ENCODE results near the gene GPBAR1.
A peak's percentile ranks its signal among the peaks of the same experiment; 100 is the strongest.
"Not testable (repeated sequence)": the region's sequence is repeated elsewhere in the genome, so short reads cannot be mapped to it uniquely, and the experiment has no call there.

The GPBAR1 gene

DNA sequence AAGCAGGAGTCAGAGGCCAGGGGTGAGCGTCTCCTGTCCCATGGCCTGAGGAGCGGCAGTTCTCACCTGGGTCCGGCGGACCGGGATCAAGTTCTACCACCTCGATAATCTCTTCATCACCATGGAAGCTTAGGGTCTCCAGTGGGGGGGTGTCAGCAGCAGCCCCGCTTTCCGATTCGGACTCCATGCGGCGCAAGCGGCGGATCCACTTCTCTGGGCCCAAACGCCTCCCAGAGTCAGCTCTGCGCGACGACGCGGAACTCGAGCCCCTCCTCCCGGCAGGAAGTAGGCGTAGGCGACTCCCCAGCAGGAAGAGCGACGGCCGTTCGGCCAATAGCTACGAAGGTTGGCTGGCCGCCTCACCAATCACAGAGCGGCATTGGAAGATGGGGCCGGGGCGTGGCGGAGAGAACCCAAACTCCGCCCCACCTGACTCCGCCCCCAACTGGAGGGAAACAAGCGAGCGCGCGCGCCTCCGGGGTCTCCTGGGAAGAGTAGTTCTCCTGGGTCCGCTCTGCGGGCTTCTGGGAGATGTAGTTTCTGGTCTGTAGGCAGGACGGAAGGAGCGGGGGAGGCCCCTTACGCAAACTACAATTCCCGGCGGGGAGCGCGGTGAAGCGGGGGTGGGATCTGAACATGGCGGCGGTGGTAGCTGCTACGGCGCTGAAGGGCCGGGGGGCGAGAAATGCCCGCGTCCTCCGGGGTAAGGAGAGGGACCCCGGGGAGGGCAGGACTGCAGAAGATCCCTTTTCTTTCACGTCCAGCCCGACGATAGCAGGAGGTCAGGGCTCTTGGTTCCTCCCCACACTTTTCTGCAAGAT is 9.3 kb downstream of the GPBAR1 start, which contains the start of the genes AAMP and PNKD:
Gene AAMP, minus strand, starts transcription at position 238 of the 821 bp plus-strand sequence. Its CDS starts 51 bp downstream, at position 187.
Gene PNKD, plus strand, starts transcription at position 620 of the 821 bp plus-strand sequence. Its CDS starts 17 bp downstream, at position 637.
- FAIRE-seq = peak; percentile 99

DNA sequence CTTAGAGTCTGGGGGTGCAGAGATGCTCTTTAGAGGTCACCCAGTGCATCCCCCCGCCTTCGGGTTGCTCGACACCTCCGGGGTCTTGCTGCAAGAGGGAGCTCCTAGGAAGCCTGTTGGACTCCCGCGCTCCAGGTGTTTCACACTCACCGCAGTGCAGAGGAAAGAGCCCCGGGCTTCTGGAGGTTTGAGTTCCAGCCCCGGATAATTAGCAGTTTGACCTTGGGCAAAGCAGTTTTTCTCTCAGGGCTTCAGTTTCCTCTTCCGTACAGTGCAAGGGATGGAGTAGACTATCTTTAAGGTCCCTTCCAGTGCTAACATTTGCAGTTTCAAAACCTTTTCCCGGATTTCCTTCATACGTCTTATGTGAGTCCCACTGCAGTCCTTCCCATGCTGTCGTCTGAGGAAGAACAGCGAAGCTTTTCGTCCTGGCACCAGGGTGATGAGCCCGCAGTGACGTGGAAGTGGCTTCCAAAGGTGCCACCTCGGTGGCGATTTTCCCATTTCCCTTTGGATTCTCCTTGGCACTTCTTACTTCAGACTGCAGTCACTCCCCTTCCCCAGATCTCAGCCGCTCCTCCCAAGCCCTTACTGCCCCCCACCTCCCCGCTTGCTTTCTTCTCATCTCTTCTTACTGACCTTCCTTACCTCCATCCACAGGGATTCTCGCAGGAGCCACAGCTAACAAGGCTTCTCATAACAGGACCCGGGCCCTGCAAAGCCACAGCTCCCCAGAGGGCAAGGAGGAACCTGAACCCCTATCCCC is 10.1 kb downstream of the GPBAR1 start:
- no peak for FAIRE-seq

DNA sequence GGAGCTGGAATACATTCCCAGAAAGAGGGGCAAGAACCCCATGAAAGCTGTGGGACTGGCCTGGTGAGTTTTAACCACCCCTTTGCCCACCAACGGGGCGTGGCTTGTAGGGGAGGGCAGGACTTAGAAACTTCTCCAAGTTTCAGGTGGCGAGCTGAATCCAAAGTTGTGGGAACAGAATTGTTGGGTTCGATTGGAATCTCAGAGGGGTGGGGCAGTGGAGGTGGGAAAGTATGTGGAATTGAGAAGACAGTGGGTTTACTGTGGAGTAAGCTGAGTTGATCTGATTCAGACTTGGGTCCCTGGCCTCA is 10.6 kb downstream of the GPBAR1 start:
- FAIRE-seq = no peak

DNA sequence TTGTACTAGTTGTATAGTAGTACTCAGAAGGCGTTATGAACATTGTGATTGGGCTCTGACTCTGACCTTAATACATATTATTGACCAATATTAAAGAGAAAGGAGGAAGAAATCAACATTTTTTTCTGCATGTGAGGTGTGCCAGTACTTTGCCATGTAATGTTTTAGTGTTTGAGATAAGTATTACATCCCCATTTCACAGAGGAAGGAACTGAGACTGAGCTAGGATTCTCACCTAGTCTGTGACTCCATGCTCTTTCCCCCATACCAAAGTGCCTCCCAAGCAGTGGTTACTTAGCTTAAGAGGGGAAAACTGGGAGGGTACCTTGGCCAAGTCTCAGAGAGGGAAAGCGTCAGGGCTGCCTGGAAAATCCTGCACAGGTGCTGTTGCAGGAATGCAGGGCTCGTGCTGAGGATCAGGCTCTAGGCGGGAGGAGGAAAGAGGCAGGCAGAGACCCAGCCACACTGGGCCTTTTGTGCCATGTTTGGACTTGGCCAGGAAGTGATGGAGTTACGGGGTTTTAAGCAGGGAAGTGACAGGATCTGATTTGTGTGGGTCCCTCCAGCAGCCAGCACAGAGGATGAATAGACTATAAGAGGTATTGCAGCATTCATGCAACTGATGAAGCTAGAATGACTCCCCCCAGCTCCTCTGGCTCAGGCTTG is 11.2 kb downstream of the GPBAR1 start:
- no peak for FAIRE-seq

DNA sequence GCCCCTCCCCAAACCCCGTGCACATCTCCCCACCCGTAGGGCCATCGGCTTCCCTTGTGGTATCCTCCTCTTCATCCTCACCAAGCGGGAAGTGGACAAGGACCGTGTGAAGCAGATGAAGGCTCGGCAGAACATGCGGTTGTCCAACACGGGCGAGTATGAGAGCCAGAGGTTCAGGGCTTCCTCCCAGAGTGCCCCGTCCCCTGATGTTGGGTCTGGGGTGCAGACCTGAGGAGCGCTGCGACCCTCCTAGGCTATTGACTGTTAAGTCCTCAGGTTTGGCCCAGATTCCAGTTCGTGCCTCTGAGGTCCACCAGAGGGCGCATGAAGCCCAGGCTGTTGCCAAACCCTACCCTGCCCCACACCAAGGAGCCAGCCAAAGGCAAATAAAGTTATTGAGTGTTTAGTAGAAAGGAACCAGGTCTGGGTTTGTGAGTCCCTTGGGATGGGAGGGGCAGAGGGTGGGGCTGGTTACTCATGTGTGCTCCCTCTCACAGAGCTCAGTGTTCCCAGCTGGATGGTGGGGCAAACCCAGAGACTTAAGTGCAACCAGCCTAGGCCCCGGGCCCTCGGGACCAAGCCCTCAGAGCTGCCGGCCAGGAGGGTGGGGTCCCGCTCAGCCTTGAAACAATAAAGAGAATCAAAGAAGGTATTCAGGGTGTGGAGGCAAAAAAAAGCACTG is 11.9 kb downstream of the GPBAR1 start:
- FAIRE-seq = peak; percentile 76

DNA sequence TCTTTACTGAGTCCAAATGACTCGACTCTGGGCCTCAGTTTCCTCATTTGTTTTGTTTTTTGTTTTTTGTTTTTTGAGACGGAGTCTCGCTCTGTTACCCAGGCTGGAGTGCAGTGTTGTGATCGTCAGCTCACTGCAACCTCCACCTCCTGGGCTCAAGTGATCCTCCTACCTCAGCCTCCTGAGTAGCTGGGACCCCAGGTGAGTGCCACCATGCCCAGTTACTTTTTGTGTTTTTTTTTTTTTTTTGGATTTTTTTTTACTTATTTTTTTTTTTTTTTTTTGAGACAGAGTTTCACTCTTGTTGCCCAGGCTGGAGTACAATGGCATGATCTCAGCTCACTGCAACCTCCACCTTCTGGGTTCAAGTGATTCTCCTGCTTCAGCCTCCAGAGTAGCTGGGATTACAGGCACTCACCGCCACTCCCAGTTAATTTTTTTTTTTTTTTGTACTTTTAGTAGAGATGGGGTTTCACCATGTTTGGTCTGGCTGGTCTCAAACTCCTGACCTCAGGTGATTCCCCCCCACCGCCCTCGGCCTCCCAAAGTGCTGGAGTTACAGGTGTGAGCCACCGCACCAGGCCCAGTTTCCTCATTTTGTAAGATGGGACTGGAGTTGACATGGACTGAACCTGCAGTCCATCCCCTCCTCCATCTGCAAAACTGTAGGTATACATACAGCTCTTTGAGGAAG is 12.5 kb downstream of the GPBAR1 start:
- FAIRE-seq = not testable (repeated sequence)

DNA sequence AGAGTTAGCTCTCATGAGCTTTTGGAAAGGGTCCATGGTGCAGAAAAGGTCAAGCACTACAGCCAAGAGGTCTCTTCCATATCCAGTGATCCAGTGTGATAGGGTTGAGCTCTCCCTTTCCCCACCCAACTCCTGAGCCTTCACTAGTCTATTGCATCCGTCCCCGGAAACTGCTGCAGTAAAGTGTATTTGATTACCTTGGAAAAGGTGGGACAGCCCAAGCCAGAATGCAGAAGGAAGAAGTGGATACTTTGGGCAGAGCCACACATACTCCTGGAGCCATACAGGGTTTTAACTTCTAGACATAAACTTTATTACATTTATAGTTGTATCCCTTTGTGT is 13.1 kb downstream of the GPBAR1 start:
- FAIRE-seq = no peak

DNA sequence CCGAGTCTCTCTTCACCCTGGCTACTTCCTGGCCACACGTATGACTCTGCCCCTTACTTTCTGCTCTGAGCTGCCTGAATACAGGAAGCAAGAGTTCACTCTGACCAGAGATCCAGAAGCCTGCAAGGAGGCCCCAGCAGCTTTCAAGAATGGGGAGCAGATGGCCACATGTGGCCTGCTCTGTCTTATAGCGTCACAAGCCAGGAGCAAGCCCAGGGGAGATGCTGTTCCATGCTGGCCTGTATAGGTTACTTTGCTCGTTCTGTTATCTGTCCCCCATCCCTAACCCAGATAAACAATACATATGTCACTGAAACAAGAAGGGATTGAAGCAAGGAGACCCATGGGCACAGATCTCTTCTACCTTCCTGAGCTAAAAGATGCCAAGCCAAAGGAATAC is 13.8 kb downstream of the GPBAR1 start:
- FAIRE-seq = no peak

DNA sequence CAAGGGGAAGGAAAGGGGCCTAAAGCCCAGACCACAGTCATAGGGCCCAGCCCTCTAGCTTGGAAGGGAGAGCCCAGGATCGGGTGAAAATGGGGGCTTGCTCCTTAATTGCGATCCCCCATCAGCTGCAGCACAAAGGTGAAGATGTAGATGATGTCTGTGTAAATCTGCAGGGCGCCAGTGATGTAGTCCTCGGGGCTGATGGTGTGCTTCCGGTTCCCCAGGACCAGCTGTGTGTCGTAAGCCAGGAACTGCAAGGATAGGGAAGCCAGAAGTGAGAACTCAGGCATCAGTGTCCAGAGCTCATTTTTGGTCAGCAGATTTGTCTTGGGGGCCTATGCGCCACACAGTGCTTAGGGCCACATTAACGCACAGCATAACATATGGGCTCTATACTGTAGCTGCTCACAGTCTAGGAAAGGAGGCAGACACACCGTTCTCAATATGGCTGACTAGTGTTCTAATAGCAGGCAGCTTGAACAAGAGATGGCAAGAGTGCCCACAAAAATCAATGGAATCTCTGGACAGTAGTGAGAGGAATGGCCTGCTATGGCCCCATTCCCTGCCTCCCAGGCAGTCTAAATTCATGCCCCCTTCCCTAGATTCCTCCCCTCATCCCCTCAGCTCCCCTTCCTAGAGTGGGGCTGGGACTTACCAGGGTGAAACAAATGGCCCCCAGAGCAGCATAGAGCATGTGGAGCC is 14.7 kb downstream of the GPBAR1 start:
- no peak for FAIRE-seq

DNA sequence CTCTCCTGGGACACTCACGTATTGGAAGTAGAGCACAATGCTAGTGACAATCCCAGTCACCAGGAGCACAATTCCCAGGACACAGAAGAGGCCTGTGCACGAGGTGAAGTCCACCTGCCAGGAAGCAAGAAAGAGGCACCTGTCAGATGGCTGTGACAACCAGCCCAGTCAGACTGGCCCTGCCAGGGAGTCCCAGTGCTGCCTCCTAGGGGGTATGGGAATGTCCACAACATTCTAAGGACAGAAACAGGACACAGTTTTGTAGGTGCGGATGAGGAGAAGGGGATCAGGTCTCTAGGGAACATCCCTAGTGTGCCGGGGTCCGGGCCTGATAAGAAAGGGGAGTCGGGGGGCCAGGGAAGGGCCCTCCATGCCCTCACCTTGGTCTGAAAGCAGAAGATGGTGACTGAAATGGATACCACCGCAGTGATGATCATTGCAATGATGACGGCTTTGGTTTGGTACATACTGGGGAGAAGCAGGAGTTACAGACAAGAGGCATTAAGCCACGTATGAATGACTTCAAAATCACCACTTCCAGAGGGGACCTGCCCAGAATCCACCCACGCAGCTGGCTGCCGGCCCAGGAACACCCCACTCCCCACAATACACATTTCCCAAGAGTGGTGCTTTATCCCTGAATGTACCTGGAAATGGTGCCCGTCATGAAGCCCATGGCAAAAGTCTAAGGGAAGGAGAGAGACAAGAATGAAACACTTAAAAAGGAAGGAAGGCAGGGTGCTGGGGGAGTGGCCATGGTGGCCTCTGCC is 16.4 kb downstream of the GPBAR1 start:
- FAIRE-seq = no peak

DNA sequence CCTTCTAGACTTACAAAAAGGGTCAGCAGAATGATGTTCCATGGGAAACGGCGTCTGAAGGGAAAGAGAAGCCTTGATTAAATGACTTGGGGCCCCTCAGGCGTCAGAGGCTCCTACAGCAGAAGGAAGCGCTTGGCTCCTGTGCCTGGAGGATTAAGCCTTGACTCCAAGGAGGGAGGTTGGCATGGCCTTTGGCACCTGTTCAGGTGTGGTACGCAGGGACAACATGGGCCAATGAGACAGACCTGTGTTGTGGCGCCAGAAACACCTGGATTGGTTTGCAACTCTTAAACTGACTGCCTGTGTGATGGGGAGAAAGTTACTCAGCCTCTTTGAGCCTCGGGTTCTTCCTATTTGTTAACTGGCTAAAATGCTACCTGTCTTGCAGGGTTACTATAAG is 17.1 kb downstream of the GPBAR1 start:
- no peak for FAIRE-seq

DNA sequence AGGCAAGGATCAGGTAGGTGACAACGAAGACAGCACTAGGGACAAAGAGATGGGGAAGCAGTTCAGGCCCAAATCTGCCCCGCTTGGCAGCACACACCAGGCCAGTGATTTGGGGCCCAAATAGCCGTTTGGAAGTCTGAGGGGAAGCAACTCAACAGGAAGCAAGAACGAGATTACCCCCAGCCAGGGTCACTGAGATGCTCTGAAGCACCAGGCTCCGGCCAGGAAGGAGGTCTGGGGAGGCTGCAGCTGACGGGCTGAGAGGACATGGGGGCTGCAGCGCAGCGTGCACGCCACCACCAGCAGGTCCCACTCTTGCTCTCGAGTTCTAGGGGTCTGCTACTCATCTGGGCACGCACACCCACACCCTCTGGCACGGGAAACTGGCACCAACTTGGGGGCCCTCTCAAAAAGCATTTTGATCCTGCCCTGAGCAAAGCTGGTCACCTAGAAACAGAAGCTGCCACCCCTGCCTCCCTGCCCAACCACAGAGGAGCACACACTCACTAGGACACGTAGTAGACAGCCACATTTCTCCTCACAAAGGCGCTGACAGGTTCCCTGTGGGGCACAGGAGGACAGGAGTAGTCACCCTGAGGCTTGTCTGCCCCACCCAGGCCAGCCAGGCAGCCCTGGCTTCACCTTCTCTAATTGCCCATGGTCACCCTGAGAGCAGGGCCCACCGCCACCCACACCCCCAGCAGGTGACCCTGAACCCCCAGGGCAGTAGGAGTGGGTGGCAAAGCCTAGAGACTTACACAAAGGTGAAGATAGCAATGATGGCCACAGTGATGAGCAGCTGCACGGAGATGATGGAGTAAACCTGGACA is 17.9 kb downstream of the GPBAR1 start:
- no peak for FAIRE-seq

DNA sequence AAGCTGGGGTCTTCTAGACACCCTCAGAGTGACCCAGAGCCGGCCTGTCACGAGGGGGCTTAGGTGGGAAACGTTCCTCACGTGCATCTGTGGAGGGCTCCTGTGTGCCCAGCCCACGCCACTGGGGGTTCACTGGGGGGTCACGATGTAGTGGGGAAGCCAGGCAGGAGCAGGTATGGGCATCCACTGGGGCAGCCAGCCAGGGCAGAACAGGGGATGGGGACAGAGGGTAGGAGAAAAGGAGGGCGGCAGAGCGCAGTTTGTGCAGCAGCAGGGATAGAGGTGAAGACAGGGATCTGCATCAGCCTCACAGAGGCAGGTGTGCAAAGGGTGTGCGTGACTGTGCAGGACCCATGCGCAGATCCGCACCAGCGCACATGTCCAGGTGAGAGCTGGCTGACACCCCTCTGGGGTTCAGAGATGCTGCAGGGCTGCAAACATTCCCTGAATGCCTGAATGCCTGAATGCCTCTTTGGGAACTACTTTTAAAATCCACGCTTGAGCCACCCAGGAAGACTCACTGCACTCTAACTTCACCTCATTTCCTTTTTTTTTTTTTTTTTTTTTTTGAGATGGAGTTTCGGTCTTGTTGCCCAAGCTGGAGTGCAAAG is 19.6 kb downstream of the GPBAR1 start:
- FAIRE-seq = no peak

DNA sequence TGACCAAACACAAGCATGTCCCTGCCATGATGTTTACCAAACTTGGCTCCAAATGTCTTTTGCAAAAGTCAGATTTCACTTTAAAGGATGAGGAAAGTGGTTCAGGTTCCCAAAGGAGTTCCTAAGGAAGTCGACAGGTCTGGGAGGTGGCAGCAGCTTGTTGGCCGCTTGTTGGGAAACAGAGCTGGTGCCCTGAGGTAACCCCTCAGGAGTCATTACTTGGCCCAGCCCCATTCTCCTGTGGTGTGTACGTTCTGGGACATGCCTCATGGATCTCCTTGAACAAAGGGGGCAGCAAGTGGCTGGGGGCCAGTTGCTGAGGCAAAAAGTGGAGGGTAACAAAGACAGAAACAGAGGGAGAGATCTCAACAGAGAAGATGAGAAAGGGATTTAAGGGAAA is 20.6 kb downstream of the GPBAR1 start:
- no peak for FAIRE-seq

DNA sequence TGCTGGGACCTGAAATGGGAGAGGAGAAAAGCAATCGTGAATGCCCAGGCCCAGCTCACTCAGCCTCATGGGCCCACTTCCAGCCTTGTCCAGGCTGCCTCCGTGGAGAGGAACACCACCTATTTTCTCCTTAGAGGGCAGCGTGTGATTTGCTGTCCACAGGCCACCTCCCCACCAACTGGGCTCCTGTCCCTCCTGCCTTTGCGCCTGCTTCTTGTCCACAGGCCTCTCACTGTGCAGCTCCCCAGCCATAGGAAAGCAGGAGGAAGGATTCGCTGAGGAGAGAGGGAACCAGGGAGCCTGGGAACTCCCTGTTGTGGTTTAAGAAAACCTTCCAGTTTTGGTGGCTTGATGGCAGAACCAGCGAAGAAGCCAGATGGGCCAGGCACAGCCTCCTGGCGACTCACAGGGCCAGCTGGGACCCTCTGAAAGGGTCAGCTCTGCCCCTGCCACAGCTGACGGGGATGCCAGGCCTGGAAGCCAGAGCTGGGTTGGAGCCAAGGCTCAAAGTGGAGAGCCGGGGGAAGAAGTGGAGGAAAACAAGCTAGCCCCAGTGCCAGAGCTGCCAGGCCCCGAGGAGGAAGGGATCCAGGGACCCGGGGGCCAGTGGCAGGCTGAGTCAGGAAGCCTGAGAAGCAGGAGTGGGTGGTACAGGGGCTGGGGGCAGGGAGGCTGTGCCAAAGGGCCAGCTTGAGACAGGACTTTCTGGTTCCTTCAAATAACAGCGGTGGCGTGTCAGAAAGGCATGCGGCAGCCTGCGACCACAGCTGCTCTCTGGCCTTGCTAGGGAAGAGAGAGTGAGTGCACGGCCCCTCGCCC is 21.6 kb downstream of the GPBAR1 start:
- no peak for FAIRE-seq

DNA sequence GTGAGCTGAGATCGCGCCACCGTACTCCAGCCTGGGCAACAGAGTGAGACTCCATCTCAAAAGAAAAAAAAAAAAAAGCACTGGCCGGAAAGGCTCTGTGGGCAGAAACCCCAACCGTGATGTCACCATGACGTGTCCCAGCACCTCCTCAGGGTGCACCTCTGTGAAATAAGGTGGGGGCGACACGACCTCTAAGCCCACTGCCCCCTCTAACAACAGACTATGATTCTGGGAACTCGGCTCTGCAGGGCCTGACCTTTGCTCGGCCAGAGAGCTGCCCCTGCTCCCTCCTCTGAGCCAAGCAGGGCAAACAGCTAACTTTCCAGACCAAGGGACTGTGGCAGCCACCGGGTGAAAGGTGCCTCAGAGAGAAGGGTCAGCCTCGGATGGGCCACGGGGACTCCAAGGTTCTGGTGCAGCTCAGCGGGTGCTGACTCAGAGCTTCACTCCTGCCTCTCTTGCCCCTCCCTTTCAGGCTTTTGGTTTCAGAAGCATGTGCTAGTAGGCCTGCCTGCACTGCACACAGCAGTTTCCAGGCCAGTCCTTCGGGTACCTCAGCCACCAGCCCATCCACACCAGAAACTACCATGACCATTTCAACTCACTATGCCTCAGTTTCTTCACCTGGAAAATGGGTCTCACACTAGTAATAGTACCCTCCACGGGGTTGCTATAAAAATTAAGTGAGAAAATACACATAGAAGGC is 23.4 kb downstream of the GPBAR1 start:
- FAIRE-seq = no peak

DNA sequence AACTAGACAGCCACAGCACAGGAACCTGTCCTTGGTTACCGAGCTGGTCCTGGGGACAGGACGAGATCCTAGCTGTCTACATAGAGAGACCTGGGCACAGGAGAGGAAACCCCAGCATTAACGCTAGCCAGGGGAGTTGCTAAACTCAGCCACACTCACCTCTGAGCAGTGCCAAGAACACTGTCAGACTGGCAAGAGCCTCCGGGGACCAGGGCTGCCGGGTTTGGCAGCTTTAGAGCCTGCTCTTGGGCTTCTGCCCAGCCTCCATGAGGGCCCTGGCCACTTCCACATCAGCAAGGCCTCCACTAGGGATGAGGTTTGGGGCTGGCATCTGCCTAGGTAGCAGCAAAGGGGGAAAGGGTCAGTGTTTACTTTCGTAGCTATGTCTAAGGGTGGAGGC is 24.8 kb downstream of the GPBAR1 start:
- FAIRE-seq = no peak

Measured in G401.6 (cell line).